Measurements from ENCODE around the gene PRKACA.

DNA sequence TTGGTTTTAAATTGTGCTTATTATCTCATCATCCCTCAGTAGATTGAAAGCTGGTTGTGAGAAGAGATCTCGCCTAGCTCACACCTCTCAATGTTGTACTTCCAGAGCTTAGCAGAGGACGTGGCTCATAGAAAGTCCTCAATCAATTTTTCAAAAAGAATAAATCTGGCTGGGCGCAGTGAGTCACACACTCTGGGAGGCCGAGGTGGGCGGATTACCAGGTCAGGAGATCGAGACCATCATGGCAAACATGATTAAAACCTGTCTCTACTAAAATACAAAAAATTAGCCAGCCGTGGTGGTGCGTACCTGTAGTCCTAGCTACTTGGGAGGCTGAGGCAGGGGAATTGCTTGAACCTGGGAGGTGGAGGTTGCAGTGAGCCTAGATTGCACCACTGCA is 23.5 kb upstream of the PRKACA start:
- no peak for TF ChIP-seq POLR2A (IDR thresholded peaks at IDR 0.05)
- TF ChIP-seq, protein P1, sequence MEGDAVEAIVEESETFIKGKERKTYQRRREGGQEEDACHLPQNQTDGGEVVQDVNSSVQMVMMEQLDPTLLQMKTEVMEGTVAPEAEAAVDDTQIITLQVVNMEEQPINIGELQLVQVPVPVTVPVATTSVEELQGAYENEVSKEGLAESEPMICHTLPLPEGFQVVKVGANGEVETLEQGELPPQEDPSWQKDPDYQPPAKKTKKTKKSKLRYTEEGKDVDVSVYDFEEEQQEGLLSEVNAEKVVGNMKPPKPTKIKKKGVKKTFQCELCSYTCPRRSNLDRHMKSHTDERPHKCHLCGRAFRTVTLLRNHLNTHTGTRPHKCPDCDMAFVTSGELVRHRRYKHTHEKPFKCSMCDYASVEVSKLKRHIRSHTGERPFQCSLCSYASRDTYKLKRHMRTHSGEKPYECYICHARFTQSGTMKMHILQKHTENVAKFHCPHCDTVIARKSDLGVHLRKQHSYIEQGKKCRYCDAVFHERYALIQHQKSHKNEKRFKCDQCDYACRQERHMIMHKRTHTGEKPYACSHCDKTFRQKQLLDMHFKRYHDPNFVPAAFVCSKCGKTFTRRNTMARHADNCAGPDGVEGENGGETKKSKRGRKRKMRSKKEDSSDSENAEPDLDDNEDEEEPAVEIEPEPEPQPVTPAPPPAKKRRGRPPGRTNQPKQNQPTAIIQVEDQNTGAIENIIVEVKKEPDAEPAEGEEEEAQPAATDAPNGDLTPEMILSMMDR (IDR thresholded peaks at IDR 0.05): no peak
- no peak for TF ChIP-seq POLR2AphosphoS5 (IDR thresholded peaks at IDR 0.05)

All from prostate gland (tissue), 2 donors.